Peyer's patch (tissue), 4 donors: ENCODE results near the gene DCAKD.

Source experiments
- POLR2A ChIP-seq, 2 donors: fragments of 450-650 bp; IDR thresholded peaks; one replicate each; pipeline ENCODE4 v1.5.1; 2017; ENCODE audit warnings: antibody characterized with exemption in 2 of 2, mild to moderate bottlenecking in 2 of 2, moderate library complexity in 2 of 2
- TF ChIP-seq, protein P1 (sequence below), 6 experiments: fragments of 450-650 bp in 4 of 6; fragments of 200-600 bp in 2 of 6; sonication (generic) in 1 of 6; IDR thresholded peaks; one replicate each; pipeline ENCODE4 v1.5.1; 2017 to 2019; ENCODE audit warnings: antibody characterized with exemption in 6 of 6, mild to moderate bottlenecking in 3 of 6, moderate library complexity in 1 of 6

GRCh38 chr17:45016237-45016636 is 35.2 kb downstream of the DCAKD start:
- TF ChIP-seq, protein P1, sequence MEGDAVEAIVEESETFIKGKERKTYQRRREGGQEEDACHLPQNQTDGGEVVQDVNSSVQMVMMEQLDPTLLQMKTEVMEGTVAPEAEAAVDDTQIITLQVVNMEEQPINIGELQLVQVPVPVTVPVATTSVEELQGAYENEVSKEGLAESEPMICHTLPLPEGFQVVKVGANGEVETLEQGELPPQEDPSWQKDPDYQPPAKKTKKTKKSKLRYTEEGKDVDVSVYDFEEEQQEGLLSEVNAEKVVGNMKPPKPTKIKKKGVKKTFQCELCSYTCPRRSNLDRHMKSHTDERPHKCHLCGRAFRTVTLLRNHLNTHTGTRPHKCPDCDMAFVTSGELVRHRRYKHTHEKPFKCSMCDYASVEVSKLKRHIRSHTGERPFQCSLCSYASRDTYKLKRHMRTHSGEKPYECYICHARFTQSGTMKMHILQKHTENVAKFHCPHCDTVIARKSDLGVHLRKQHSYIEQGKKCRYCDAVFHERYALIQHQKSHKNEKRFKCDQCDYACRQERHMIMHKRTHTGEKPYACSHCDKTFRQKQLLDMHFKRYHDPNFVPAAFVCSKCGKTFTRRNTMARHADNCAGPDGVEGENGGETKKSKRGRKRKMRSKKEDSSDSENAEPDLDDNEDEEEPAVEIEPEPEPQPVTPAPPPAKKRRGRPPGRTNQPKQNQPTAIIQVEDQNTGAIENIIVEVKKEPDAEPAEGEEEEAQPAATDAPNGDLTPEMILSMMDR (IDR thresholded peaks at IDR 0.05): no peak
- TF ChIP-seq POLR2A (IDR thresholded peaks at IDR 0.05): no peak
